BE2C (cell line): ENCODE data around the gene DAB1.

Experiments used
- DNase-seq: peaks from one replicate; pipeline ENCODE4 v3.0.0-alpha.2; 2020
- H3K27me3 ChIP-seq: fragments of 250-450 bp; sonication (Bioruptor Pico); 2 replicates; pipeline ENCODE4 v1.5.1; 2020; ENCODE audit warnings: mild to moderate bottlenecking
- H3K36me3 ChIP-seq: fragments of 250-450 bp; sonication (Bioruptor Pico); 2 replicates; pipeline ENCODE4 v1.5.1; 2020; ENCODE audit warnings: mild to moderate bottlenecking
- H3K4me1 ChIP-seq: fragments of 250-450 bp; sonication (Bioruptor Pico); 2 replicates; pipeline ENCODE4 v1.5.1; 2020
- H3K4me3 ChIP-seq: 2 replicates; pipeline ENCODE4 v1.5.1; 2011; ENCODE audit warnings: low read depth, low read length
- H3K9me3 ChIP-seq: fragments of 250-450 bp; sonication (Bioruptor Pico); 2 replicates; pipeline ENCODE4 v1.5.1; 2020
- TF ChIP-seq, protein P1 (sequence below): IDR thresholded peaks from 2 replicates; pipeline ENCODE4 v1.5.1; 2012; ENCODE audit warnings: mild to moderate bottlenecking, low read depth, low read length

DAB1 gene

DNA sequence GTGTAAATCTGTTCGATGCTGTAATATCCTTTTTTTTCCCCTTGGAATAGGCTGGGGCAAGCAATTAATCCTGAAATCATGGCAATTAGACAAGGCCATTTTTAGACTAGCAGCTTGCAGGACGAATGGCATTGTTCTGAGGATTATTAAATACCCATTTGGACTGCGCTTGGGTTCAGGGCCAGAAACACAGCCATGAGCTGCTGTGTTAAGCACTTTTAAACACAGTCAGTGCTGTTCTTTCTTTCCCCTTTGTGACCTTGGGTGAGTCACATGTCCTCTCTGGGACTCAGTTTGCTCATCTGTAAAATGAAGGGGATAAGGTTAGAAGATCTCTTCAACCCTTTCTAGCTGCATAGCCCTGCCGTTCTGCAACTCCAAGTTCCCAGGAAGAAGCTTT lies 399.4 kb downstream of the DAB1 start:
- TF ChIP-seq, protein P1, sequence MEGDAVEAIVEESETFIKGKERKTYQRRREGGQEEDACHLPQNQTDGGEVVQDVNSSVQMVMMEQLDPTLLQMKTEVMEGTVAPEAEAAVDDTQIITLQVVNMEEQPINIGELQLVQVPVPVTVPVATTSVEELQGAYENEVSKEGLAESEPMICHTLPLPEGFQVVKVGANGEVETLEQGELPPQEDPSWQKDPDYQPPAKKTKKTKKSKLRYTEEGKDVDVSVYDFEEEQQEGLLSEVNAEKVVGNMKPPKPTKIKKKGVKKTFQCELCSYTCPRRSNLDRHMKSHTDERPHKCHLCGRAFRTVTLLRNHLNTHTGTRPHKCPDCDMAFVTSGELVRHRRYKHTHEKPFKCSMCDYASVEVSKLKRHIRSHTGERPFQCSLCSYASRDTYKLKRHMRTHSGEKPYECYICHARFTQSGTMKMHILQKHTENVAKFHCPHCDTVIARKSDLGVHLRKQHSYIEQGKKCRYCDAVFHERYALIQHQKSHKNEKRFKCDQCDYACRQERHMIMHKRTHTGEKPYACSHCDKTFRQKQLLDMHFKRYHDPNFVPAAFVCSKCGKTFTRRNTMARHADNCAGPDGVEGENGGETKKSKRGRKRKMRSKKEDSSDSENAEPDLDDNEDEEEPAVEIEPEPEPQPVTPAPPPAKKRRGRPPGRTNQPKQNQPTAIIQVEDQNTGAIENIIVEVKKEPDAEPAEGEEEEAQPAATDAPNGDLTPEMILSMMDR, result no peak
- Histone ChIP-seq H3K36me3 (no peaks in the 10 kb centered on the region), H3K27me3 (no peaks in the 10 kb centered on the region), H3K4me3 (no peak overlapping the region), H3K9me3 (no peaks in the 10 kb centered on the region), H3K4me1 (no peaks in the 10 kb centered on the region)
- no peak for DNase-seq

DNA sequence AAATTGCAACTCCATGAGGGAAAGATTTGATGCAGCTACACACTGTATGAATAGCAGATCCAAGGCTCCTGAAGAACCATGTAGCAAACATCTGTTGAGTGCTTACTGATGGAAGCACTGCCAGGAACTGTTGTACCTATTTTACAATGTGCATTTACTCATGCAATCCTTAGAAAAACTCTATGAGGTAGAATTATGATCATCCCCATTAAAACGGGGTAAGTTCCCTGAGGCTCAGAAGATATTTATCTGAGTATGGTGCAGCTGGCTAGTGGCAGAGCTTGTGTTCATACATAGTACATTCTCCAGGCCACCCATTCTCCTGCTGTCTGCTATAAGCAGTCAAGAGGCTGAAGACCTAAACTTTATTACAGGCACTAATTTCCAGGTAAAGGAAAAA lies 403.6 kb downstream of the DAB1 start:
- Histone ChIP-seq H3K36me3 (no peaks in the 10 kb centered on the region), H3K9me3 (no peaks in the 10 kb centered on the region), H3K4me1 (no peaks in the 10 kb centered on the region), H3K27me3 (no peaks in the 10 kb centered on the region), H3K4me3 (no peak overlapping the region)
- TF ChIP-seq, protein P1, result no peak
- no peak for DNase-seq

DNA sequence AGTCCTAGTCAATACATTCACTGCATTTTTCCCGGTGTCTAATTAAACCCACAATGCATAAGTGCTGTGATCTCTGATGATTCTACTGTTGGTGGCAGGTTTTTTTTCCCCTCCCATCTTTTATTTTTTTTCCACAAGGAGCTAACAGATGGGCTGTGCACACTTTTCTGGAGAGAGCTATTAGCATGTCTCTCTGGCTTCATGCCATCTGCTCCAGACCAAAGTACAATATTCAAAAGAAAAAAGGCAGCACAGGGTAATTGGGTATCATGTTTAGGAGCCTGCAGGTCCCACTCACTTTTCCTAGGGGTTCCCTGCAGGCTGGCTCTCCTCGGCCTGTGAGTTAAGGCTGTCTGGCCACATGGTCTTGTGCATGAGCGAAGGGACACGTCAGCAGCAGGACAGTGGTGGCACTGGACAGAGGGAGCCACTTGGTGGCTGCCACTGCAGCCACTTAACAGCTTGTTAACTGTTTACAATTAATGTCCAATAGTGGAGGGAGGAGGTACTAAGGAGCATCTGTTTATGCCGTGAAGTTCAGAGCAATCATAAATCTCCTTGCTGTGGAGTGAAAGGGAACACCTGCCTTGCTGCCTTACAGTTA lies 404.5 kb downstream of the DAB1 start:
- no peak for DNase-seq
- H3K27me3 ChIP-seq, result no peaks in the 10 kb centered on the region
- H3K4me3 ChIP-seq, result no peak overlapping the region
- TF ChIP-seq, protein P1, result no peak
- H3K9me3 ChIP-seq, result no peaks in the 10 kb centered on the region
- no peaks in the 10 kb centered on the region for H3K36me3 ChIP-seq
- no peaks in the 10 kb centered on the region for H3K4me1 ChIP-seq

DNA sequence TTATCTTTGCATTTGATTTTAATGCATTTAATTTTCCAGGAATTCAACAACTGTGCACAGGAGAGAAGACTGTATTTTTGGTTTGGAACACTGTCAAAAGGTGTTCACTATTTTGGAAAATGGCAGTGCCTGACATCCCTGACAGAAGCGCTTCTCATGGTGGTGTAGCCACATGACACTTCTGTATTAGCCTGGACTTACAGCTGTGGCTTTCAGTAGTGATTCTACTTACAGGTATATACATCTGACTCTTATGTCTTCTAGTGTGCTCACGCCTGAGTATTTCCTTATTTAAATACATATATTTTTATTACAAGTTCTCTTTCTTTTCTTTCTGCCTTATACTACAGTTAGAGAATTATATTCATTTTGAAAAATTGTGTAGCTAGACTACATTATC lies 405.7 kb downstream of the DAB1 start:
- TF ChIP-seq, protein P1, result no peak
- Histone ChIP-seq H3K9me3 (no peaks in the 10 kb centered on the region), H3K36me3 (no peaks in the 10 kb centered on the region), H3K4me3 (no peak overlapping the region), H3K27me3 (no peaks in the 10 kb centered on the region), H3K4me1 (no peaks in the 10 kb centered on the region)
- DNase-seq, result no peak

DNA sequence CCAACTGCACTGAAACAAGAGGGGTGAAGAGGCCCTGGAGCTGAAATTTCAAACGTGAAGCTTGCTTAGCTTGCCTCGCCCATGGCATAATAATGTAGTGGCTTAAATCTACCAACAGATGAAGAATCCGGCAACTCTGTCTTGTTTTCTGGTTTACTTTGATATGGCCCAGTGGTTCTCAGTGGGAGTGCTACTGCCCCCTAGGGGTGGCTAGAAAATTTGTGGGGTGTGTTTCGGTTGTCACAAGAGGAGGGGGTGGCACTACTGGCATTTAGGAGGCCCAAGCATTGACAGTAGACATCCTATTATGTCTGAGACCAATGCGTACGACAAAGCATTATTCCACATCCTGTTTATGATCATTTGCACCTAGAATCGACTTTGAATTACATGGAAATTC lies 406.1 kb downstream of the DAB1 start:
- TF ChIP-seq, protein P1, result peak; percentile 35; the same call in 1 of the 2 replicates
- H3K36me3 ChIP-seq, result no peaks in the 10 kb centered on the region
- H3K9me3 ChIP-seq, result no peaks in the 10 kb centered on the region
- no peak for DNase-seq
- no peak overlapping the region for H3K4me3 ChIP-seq
- H3K27me3 ChIP-seq, result no peaks in the 10 kb centered on the region
- no peaks in the 10 kb centered on the region for H3K4me1 ChIP-seq

DNA sequence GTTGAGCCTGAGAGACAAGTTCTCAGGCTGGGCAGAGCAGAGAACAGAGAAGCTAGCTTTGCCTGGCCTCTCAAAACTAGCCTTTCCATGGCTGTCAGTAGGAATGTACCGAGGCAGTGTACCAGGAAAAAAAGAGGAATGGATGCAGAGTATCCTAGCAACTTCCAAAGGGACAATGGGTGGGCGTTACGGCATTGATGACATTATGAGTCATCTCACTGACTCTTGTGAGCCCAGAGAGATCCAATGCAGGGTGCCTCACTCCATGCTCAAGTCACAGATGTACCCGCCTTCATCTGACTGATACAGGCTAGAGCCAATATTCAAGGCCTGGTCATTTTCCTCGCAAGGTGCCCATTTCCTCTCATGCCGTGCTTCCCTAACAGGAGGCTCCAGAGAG lies 406.7 kb downstream of the DAB1 start:
- Histone ChIP-seq H3K4me3 (no peak overlapping the region), H3K36me3 (no peaks in the 10 kb centered on the region), H3K9me3 (no peaks in the 10 kb centered on the region), H3K4me1 (no peaks in the 10 kb centered on the region), H3K27me3 (no peaks in the 10 kb centered on the region)
- no peak for DNase-seq
- TF ChIP-seq, protein P1, result no peak
